MCF 10A (cell line): ENCODE results near the gene A2M. TPM values are rescaled to one million over a fixed set of nuclear protein-coding genes. Genes with fewer than 3 reads are reported as not detected.

ENCODE experiments used
- BruUV-seq: library from RNA; stranded (reverse); fragments of 400-500 nt; replicated peaks from 2 replicates; lab custom pipeline; 2021; lab: Mats Ljungman, UMichigan
- CTCF ChIA-PET: fragments of 300-600 bp; sonication (Branson Sonifier 250); formaldehyde crosslinking; extraction: SDS; loops from one replicate; lab custom pipeline; 2021; ENCODE audit warnings: antibody characterized with exemption, inconsistent platforms; lab: Yijun Ruan, JAX
- POLR2A ChIA-PET: fragments of 300-600, 350-650 bp; sonication (Branson Sonifier 250); formaldehyde crosslinking; extraction: SDS; loops from one replicate; lab custom pipeline; 2020; ENCODE audit warnings: antibody characterized with exemption, inconsistent platforms; lab: Yijun Ruan, JAX
- DNase-seq: peaks from one replicate; pipeline ENCODE4 v3.0.0-alpha.2; 2018; ENCODE audit not compliant: unreplicated experiment
- H3K27ac Mint-ChIP-seq: one replicate; pipeline ENCODE4 v1.8.0; 2022; ENCODE audit warnings: mild to moderate bottlenecking, low read depth, mixed read lengths; ENCODE audit not compliant: unreplicated experiment
- H3K27me3 Mint-ChIP-seq: one replicate; pipeline ENCODE4 v1.8.0; 2022; ENCODE audit warnings: mixed read lengths; ENCODE audit not compliant: insufficient read depth, unreplicated experiment
- H3K36me3 Mint-ChIP-seq: one replicate; pipeline ENCODE4 v1.8.0; 2022; ENCODE audit warnings: mild to moderate bottlenecking, moderate library complexity, mixed read lengths; ENCODE audit not compliant: insufficient read depth, unreplicated experiment
- H3K4me1 Mint-ChIP-seq: one replicate; pipeline ENCODE4 v1.8.0; 2022; ENCODE audit warnings: mixed read lengths; ENCODE audit not compliant: insufficient read depth, unreplicated experiment
- H3K4me3 Mint-ChIP-seq: one replicate; pipeline ENCODE4 v1.8.0; 2022; ENCODE audit warnings: mild to moderate bottlenecking, moderate library complexity, mixed read lengths; ENCODE audit not compliant: unreplicated experiment
- H3K9me3 Mint-ChIP-seq: one replicate; pipeline ENCODE4 v1.8.0; 2022; ENCODE audit warnings: mixed read lengths; ENCODE audit not compliant: unreplicated experiment
- intact Hi-C: fragments of 100-400 bp; cut with micrococcal nuclease; formaldehyde crosslinking; loops from 2 replicates; pipeline ENCODE4 v1.14.1; 2022
- total RNA-seq: library from RNA; stranded (reverse); gene quantifications from 2 replicates; pipeline ENCODE4 v1.2.3, GENCODE V29; 2022
- TF ChIP-seq, protein P1 (sequence below): fragments of 200-600 bp; IDR thresholded peaks from one replicate; pipeline ENCODE4 v1.8.0; 2022; ENCODE audit warnings: antibody characterized with exemption, mild to moderate bottlenecking; ENCODE audit not compliant: unreplicated experiment

A2M gene
- total RNA-seq, 1 experiment from 2014 or later, result not detected

DNA sequence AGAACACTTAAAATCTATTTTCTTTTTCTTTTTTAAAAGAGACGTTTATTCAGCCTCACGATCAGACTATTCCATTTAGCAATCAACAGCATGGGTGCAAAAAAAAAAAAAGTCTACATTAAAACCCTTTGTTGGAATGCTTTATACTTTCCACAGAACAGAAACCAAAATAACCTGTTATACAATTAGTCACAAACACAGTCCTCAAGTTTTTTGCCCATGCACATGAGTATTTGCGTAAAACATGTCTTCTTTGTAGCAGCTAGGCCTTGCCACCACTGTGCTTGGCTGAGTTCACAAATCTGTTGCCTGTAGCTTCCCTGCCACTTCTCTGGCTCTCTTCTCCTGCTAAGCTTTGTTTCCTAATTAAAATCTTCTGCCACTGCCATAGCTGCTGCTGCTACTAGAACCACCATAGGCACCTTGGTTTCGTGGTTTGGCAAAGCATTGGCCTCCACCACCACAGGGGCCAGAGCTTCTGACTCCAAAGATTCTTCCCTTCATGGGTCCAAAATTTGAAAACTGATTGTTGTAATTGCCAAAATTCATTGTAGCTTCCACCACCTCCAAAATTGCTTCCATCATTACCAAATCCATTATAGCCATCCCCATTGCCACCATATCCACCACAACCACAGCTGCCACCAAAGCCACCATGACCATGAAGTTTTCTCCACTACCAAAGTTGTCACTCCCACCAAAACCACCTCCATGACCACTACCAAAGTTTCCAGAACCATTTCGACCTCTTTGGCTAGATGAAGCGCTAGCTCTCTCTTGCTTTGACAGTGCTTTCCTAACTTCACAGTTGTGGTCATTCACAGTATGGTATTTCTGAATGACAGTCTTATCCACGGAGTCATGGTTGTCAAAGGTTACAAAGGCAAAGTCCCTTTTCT, 88.3 kb downstream of the A2M start:
- TF ChIP-seq, protein P1, sequence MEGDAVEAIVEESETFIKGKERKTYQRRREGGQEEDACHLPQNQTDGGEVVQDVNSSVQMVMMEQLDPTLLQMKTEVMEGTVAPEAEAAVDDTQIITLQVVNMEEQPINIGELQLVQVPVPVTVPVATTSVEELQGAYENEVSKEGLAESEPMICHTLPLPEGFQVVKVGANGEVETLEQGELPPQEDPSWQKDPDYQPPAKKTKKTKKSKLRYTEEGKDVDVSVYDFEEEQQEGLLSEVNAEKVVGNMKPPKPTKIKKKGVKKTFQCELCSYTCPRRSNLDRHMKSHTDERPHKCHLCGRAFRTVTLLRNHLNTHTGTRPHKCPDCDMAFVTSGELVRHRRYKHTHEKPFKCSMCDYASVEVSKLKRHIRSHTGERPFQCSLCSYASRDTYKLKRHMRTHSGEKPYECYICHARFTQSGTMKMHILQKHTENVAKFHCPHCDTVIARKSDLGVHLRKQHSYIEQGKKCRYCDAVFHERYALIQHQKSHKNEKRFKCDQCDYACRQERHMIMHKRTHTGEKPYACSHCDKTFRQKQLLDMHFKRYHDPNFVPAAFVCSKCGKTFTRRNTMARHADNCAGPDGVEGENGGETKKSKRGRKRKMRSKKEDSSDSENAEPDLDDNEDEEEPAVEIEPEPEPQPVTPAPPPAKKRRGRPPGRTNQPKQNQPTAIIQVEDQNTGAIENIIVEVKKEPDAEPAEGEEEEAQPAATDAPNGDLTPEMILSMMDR, result no peak
- no peak for DNase-seq
- Mint-ChIP-seq H3K27me3 (no peaks in the 10 kb centered on the region), H3K36me3 (no peaks in the 10 kb centered on the region), H3K9me3 (no peaks in the 10 kb centered on the region), H3K4me1 (no peaks in the 10 kb centered on the region), H3K27ac (no peak overlapping the region), H3K4me3 (no peak overlapping the region)
- POLR2A ChIA-PET, result interaction anchor here (0.6 kb wide), 1 partner anchor 77 kb away, joined by 3 read pairs; no protein-coding TSS in a partner anchor
- CTCF ChIA-PET, result interaction anchor here (1.1 to 1.2 kb wide), 3 partner anchors 23 to 335 kb away, joined by 3 to 4 read pairs (median 4); partner anchors contain the start of gene M6PR
- no TSS peak for BruUV-seq
- intact Hi-C loops, result no loop called here

DNA sequence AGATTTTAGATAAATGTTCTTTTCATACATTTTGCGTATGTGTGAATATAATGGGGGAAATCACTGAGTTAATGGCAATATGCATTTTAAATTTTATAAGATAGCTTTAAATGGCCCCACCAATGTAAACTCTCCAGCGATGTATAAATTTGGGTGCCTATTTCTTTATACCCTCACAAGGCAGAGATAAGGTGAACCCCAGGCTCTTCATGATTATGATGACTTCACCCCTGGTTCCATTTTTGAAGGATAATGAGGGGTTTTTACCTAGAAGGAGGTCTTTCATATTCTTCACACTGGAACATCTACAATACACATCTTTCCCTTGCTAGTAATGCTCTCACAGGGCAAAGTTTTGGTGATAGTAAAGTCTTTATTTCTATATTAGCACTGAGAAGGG, 91.2 kb downstream of the A2M start:
- no TSS peak for BruUV-seq
- Mint-ChIP-seq H3K4me3 (no peak overlapping the region), H3K4me1 (no peaks in the 10 kb centered on the region), H3K36me3 (no peaks in the 10 kb centered on the region), H3K9me3 (peaks cover 6% of the 10 kb centered on the region), H3K27ac (no peak overlapping the region), H3K27me3 (no peaks in the 10 kb centered on the region)
- intact Hi-C loops, result no loop called here
- no peak for DNase-seq
- ChIA-PET CTCF (no interaction called here), POLR2A (interaction anchor here (0.6 kb wide), 1 partner anchor 232 kb away, joined by 3 read pairs; no protein-coding TSS in a partner anchor)
- TF ChIP-seq, protein P1, result no peak

DNA sequence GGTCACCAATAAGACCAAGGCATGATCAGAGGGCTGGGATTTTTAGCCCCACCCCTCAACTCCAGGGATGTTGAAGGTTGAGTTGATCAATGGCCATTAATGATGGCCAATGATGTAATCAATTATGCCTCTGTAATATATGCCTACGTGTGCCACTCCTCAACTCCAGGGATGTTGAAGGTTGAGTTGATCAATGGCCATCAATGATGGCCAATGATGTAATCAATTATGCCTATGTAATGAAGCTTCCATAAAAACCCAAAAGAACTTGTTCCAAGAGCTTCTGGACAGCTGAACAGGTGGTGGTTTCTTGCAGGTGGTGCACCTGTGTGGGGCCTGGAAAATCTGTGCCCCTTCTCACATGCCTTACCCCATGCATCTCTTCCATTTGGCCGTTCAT, 93.1 kb downstream of the A2M start:
- no peaks in the 10 kb centered on the region for H3K4me1 Mint-ChIP-seq
- no TSS peak for BruUV-seq
- TF ChIP-seq, protein P1, result no peak
- DNase-seq, result no peak
- H3K27ac Mint-ChIP-seq, result no peak overlapping the region
- no peaks in the 10 kb centered on the region for H3K36me3 Mint-ChIP-seq
- POLR2A ChIA-PET, result no interaction called here
- H3K9me3 Mint-ChIP-seq, result peaks cover 7% of the 10 kb centered on the region
- H3K27me3 Mint-ChIP-seq, result no peaks in the 10 kb centered on the region
- intact Hi-C loops, result no loop called here
- H3K4me3 Mint-ChIP-seq, result no peak overlapping the region
- CTCF ChIA-PET, result interaction anchor here (0.5 to 1.2 kb wide), 3 partner anchors 10 to 133 kb away, joined by 3 to 5 read pairs (median 4); no protein-coding TSS in a partner anchor

Other genes starting within 250 kb of the A2M start
- gene PHC1, start 201.4 kb downstream of the A2M start, total RNA-seq, result 23.0 TPM in 2 replicates
- 130 and 159 TPM in 2 replicates for gene M6PR, start 166.3 kb downstream of the A2M start, total RNA-seq
- gene KLRG1, start 126.4 kb downstream of the A2M start, total RNA-seq, result 1.7 and 1.9 TPM in 2 replicates
- gene PZP, start 92.5 kb upstream of the A2M start, total RNA-seq, result not detected in 2 replicates